ENCODE data around the gene PLK2.
A peak's percentile ranks its signal among the peaks of the same experiment; 100 is the strongest.

Gene PLK2

DNA sequence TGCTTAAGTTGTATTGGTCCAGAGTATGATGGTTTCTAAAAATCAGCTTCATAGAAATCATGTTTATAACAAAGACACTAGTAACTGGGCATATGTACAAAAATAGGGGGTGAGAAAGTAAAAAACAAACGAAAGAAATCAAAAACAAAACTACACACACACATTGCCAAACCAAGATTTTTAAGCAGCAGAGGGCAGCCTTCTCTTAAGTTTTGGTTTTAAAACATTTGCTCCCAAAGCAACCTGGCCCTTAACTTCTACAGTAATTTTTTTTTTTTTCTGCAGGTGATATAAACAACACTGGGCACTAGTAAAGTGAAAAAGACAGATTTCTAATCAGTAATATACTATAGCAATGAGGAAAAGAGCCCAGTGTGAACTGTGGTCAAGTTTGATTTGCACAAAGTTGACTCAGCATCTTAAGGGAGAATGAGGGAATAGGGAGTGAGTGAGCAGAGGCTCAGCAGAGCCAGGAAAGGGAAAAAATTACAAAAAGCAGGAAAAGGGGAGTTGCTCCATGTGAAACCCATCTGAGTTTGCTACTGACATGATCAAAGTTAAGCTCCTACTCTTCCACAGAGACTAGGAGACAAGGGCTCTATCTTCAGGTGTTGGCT, 18.0 kb upstream of the PLK2 start:
- DNase-seq (ENCODE audit: low spot score), result no peak

DNA sequence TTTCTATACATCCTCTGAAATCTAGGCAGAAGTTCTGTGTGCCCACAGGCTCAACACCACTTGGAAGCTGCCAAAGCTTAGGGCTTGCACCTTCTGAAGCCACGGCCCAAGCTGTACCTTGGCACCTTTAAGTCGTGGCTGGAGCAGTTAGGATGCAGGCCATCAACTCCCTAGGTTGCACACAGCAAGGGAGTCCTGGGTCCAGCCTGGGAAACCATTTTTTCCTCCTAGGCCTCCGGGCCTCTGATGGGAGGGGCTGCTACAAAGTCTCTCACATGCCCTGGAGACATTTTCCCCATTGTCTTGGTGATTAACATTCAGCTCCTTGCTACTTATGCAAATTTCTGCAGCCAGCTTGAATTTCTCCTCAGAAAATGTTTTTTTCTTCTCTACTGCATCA, 15.5 kb upstream of the PLK2 start:
- no peak for DNase-seq (ENCODE audit: low spot score)

DNA sequence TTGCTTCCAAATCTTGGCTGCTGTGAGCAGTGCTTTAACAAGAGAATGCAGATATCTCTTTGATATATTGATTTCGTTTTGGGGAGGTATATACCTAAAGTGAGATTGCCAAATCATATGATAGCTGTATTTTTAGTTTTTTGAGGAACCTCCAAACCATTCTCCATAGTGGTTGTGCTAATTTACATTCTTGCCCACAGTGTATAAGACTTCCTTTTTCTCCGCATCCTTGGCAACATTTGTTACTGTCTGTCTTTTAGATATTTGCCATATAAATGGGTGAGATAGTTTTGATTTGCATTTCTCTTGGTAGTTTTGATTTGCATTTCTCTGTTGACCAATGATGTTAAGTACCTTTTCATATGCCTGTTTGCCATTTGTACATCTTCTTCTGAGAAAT, 10.0 kb upstream of the PLK2 start:
- DNase-seq (ENCODE audit: low spot score), result no peak

DNA sequence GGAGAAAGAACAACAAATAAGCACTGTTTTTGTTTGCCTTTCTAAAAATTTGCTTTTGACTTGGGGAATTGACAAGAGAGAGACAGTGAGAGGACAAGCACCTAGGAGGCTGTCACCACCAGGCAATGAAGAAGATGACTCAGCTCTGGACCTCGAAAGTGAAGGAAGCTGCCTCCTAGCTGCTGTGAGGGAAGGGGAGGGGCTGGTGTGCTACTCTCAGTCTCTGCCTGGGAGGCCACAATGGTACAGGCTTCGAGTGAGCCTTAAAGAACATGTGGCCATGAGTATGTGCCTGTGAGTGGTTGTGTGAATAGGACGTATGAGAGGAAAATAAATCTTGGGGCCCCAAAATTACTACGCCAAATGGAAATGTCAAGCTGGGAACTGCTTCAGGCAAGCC, 7.1 kb upstream of the PLK2 start:
- peak; percentile 39 for DNase-seq (ENCODE audit: low spot score)

DNA sequence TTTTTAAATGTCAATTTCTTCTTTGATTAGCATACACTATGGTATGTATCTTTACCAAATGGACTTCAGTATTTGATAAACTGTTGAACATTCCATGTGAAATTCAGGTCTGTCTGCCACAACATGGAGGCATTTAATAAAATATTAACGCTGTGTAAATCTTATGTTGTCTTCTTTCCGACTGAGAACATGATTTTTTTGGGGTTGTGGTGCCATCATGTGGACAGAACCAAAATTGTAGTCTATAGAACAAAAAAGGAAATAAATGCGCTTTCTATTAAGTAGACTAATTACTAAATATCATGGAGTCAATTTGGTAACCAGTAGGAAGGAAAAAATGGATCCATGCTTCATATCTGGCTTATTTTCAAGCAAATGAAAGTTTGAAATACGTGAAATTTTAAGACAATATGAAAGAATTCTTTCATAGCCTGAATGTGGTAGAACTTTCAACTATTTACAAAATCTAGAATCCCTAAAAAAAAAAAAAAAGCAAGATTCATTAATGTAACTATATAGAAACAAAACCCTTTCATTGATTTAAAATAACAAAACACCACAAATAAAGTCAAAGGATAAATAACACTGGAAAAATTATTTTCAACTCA, 2.8 kb upstream of the PLK2 start:
- peak; percentile 29 for DNase-seq (ENCODE audit: low spot score)

DNA sequence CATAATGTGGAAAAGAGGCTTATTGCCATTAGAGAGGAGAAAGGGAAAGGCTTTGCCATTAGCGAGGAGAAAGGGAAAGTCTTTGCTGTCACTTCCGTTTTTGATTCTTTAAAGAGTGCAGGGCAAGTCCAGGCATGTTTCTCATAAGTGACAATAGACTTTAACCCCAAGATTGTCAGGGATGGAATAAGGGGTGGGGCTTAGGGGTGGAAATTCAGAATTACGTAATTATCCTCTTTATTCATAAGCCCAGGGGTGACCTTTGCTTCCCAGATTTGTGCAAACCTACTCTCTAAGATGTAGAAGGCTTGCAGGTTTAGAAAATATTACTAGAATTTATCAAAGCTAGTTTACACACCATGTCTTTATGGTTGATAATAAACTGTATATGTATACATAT, 2.3 kb upstream of the PLK2 start:
- DNase-seq (ENCODE audit: low spot score), result no peak

DNA sequence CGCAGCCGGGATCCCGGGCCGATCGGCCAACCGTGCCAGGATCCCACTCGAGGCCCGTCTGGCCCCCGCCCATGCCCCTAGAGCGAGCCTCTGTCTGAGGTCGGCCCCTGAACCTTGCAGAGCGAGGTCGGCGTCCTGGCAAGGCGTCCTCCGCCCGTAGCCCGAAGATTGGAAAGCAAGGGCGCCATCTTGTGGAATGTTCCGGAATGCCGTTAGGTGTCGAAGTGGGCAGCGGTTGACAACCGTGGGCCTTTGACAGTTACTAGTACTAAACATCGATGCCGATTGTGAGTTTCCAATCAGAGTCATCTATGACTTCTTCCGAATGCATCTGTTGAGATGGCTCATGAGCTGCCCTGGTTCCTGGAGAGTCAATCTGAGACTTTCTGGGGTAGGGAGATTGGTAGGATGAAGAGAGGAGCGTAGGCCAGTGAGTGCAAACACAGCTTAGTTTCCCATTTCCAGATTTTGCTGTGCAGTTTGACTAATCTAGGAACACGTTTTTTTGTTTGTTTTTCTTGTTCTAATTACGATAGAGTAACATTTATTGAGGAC, 923 bp upstream of the PLK2 start:
- peak; percentile 82 for DNase-seq (ENCODE audit: low spot score)

DNA sequence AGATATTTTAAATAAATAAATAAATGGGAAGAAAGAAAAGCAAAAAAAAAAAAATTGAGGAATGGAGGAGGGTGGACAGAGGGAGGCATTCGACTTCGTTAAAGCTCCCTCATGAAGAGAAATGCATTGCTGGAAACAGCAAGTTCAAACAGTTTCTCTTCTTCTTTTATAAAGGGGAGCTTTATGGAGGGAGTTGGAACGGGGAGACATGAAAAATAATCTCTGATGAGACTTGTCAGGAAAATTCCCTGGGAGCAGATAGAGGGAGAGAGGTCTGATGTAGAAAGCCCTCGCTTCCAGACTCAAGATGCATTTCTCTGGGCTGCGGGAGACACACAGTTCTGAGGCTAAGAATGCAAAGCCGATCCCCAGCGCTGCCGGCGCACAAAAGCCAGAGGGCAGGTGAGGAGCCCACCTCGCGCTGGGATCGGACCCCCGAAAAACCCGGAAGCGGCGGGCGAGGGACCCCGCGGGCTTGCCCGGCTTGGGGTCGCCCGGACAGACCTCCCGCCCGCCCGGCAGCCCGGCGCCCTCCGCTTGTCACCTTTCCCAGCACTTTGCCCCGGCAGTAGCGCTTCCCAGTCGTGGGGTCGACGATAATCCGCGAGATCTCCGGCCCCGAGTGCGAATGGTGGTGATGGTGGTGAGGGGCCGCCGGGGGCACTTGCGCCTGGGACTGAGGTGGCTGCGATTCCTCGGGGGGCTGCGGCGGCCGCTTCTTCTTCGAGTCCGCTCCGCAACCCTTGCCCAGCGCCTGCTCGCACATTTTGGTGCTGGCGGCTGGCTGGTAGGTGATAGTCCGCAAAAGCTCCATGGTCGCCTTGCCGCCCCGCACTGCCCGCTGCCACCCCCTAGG, 512 bp downstream of the PLK2 start:
- peak; percentile 24 for DNase-seq (ENCODE audit: low spot score)

DNA sequence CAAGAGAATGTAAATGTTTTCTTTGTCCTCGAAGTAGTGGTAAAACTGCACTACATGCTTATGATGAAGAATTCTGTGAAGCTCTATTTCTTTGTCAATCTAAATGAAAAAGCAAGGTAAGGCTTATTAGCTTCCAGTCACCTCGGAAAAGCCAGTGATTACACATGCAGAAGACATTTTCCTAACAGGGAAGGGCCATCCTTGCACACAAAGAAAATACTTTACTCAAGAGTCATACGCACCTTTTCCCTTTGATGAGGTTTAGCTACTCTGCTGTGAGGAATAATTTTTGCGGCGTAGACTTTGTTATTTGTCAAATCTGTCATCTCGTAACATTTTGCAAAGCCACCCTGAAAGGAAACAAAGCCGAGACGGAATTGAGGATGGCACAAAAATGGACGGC, 1.1 kb downstream of the PLK2 start:
- DNase-seq (ENCODE audit: low spot score), result no peak

DNA sequence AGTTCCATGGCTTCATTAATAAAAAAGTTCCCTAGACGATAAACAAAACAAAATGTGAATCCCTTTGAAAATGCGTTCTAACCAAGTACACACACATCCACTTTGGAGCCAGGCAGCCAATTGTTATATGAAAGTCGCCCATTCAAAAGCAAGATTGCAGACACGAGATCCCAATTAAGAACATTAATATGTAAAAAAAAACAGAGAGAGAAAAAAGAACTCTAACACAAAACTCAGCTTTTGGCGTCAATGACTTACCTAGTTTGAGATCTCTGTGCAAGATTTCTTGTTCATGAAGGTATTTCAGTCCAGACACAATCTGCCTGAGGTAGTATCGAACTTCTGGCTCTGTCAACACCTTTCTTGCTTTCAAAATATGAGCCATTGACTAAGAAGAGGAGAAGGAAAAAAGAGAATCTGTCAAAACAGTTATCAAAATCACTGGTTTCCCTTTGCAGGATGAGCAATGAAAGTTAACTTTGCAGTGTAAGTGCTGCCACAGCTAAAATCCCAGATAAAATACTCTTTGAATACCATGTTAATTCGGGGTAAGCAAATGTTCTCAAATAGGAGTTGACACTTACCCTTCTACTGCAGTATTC, 1.6 kb downstream of the PLK2 start:
- no peak for DNase-seq (ENCODE audit: low spot score)

DNA sequence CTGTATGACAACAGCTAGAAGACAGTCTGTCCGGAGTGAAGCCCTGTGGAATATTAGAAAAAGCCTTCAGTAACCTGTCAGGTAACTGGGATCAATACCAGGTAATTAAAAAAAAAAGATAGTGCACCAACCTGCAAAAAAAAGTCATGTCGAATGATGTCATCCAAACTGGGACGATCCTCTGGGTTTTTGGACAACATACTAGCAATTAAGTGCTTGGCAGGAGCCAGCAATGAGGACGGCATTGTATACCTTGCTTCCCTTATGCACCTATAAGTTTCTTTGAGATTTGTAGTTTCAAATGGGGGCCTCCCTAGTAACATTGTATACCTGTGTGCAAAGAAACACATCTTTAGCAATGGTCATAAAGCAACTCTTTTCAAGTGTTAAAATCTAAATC, 2.8 kb downstream of the PLK2 start:
- no peak for DNase-seq (ENCODE audit: low spot score)

DNA sequence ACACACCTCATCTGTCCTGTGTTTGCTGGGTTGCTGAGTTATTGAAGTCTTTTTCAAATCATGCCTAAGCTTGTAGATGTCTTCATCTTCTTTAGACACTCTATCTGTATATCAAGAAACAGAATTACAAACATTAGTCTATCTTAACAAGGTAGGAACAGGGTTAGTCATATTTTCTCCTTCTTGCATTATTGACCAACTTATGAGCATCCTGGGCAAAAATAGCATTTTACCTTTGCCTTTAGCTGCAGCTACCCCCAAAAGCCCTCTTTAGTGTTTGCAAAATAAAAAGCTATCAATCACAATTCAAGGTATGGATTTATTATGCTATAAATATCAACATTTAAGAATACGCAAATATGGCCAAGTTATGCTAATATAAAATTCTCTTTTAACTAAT, 3.4 kb downstream of the PLK2 start:
- no peak for DNase-seq (ENCODE audit: low spot score)

DNA sequence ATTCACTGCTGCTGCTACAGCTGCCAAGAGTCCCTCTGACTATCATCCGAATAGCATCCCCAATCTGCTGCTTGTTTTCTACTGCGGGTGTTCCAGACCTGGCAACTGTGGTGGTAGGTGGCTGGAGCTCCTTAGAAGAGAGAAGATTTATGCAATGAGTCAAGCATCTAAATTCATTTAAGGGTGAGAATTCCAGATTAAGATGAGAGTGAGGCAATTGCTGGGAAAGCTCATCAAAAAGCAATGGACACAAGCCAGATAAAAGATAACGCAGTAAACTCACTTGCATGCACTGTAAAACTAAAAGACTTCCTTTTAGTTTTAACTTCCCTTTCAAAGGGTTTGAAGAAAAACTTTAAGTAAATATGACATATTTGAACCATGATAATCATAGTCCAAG, 3.9 kb downstream of the PLK2 start:
- DNase-seq (ENCODE audit: low spot score), result no peak

DNA sequence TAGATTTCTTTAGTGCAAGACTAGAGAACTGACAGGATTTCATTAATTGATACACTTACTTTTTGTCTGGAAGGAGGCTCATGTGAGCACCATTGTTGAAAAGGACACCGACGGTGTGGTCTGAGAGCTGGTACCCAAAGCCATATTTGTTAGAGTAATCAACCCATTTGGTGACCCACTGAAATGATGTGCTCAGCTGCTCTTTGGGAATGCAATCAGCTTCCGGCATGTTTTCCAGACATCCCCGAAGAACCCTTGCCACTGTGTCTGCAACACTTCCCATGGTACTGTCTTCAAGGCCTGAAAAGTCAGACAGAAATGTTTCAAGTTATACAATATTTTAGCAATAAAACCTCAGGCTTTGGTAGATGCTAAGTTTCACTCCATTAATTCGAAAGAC, 4.4 kb downstream of the PLK2 start:
- DNase-seq (ENCODE audit: low spot score), result no peak

DNA sequence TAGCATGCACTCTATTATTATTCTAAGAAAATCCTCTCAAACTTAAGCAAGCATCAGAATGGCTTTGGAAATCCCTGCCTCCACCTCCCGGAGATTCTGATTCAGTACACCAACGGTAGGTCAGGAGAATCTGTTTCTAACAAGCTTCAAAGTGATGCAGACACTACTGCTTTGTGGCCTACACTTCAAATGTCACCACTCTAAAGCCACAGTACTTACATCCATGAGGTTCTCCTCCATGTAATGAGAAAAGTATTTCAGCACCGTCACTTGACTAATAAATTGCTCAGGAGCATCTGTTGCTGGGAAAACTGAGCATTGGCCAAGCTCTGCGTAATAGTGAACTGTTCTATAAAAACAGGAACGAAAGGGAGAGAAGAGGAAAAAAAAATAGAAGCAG, 4.8 kb downstream of the PLK2 start:
- DNase-seq (ENCODE audit: low spot score), result no peak

DNA sequence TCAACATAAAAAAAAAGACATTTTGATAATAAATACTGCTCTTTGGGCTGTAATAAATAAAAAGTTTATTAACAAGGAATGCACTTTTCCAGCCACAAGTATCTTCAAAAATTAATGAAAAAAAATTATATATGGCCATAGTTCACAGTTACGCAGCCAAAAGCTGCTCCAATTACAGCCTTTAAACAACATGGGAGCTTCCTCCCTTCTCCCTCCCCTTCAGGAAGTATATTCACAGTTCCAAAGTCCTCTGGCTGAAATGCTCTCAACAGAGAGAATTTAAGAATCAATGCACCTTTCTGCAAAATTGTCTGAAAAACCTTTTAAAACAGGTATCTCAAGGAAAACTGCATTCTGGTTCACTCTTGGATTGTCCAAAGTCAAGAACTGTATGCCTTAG, 5.9 kb downstream of the PLK2 start:
- DNase-seq (ENCODE audit: low spot score), result no peak

DNA sequence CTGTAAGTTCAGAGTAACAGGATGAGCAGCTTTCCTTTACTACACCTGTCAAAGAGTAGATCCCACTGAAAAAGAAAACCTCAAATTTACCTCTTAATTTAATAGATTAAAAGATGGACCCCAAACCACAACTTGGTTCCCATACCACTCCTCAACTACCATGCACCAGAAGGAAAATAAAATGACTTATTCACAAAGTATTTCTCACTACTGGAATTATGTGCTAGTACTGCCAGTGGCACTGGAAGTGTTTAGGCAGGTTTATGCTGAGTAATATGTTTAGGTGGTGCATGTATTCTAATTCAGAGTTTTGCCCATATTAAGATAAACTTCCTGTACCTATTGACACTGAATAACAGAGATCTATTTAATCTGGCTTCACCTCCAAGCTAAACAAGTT, 6.6 kb downstream of the PLK2 start:
- no peak for DNase-seq (ENCODE audit: low spot score)

DNA sequence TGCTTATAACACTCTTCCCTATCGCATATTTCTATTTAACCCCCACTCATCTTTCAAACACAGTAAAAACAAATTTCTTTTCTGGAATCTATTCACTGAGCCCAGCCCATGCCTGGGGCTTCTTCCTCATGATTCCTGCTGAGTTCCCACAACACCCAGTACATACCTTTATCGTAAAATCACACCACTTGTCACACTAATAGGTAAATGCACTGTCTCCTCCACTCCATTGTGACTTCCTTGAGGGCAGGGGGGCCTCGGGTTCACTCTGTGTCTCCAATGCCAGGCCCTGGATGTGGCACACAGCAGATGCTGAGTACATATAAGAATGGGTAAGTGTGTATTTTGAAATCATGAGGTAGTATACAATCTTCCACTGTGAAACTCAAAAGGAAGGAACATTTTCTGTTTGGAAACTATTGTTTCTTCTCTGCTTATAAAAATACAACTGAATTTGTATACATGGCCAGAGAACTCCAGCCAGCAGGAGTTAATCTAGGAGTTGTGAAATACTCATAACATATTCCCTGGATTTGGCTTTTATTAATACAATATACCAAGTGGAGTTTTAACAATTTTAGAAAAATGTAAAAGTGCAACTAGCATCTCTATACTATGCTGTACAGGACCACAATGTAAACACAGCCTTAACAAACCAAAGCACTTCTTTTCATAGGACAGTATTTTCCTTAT, 7.2 kb downstream of the PLK2 start:
- DNase-seq (ENCODE audit: low spot score), result no peak

DNA sequence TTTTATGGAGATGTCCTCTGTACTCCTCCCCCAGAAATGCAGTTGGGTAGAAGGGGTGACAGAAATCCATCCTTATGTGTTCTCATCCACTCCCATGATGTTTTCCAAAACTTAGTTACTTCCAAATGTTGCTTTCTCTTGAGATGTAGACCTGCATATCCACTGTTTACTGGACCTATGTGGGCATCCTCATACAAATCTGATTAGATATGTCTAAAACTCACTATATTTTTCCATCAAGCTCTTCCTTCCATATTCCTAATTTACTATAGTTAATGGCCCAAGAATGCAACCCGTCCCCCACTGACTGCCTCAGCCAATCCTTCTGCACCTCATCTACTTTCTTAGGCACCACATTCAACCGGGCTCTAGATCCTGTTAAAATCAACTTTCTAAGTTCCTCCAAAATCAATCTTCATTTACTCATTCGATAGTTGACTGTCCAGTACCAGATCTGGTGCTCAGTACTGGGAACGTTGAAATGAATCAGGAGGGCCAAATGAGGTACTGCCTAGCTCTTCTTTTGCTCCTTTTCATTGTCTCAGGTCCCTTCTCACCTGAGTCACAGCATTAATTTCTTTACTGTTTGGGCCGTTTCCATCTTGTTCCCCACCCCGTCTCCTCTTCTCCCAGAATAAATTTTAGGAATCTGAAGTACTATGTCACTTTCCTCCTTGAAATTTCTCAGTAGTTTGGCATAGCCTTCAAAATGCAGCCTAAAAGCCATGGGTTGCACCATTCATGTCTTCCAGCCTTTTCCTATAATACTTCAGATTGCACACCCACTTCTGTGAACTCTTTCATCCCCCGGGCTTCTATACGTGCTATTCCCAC, 7.9 kb downstream of the PLK2 start:
- no peak for DNase-seq (ENCODE audit: low spot score)

DNA sequence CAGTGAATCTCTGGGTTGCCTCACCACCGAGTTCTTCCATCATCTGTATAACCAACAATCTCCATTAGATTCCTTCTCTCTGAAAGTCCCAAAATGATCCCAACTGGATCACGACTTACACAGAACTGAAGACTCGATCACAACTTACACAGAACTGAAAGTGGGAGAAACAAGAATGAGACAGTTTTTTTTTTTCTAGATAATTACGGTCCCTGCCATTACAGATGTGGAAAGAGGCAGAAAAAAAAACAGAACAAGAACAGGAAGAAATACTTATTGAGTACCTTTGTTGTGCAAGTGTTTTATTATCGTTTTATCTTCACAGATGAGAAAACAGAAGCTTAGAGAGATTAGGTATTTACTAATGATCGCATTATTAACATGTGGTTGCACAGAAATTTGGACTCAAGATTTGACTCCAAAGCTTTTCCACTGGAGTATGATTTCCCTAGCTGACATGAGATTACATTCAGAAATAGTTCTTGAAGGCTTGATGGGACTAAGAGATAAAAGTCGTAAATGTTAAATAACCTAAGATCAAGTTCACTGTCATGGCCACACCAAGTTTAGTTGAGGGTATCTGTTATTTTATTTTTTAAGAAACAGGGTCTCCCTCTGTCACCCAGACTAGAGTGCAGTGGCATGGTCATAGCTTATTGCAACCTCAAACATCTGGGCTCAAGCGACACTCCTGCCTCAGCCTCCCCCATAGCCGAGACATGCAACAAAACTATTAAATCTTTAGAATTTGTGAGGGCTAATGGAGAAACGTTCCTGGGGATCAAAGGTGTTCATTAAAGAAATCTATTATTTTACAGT, 8.9 kb downstream of the PLK2 start:
- DNase-seq (ENCODE audit: low spot score), result no peak
